ENCODE measurements around the gene PLEKHG2.

DNA sequence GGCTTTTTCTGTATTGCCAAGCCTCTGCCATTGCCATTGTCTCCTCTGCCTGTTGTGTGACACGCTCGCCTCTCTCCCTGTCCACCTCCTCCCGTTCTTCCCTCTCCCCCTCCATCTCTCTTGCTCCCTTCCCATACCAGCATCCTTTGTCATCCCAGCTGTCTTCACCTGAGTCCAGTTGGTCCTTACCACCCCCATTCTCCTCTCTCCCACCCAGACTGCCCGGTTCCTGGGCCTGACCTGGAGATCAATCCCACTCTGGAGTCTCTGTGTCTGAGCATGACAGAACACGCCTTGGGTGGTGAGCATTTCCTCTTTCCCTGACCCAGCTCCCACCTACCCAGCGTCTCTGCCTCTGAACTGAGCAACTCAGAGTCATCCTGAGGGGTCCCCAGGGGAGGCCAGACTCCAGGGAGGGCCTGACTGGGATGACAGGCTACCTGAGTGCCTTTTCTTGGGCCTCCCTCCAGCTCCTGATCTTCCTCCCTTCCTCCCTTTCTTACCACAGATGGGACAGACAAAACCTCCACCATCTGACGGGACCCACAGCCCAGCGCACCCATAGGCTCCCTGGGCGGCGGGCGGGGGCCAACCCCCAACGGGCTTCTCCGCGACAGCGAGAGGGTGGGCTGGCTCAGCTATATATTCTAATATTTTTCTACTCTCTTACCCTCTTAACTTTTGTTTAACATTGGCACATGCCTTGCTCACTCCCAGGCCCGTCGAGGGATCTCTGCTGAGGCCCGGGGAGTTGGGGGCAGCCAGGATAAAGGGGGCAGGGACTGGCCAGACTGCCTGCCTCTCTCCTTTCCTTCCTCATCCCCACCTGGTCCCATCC lies 29.3 kb upstream of the PLEKHG2 start:
- TF ChIP-seq, protein P1, sequence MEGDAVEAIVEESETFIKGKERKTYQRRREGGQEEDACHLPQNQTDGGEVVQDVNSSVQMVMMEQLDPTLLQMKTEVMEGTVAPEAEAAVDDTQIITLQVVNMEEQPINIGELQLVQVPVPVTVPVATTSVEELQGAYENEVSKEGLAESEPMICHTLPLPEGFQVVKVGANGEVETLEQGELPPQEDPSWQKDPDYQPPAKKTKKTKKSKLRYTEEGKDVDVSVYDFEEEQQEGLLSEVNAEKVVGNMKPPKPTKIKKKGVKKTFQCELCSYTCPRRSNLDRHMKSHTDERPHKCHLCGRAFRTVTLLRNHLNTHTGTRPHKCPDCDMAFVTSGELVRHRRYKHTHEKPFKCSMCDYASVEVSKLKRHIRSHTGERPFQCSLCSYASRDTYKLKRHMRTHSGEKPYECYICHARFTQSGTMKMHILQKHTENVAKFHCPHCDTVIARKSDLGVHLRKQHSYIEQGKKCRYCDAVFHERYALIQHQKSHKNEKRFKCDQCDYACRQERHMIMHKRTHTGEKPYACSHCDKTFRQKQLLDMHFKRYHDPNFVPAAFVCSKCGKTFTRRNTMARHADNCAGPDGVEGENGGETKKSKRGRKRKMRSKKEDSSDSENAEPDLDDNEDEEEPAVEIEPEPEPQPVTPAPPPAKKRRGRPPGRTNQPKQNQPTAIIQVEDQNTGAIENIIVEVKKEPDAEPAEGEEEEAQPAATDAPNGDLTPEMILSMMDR (IDR thresholded peaks at IDR 0.05; ENCODE audit: poor library complexity): no peak
- no peak for TF ChIP-seq EZH2 (IDR thresholded peaks at IDR 0.05; ENCODE audit: borderline replicate concordance)
- no peak for TF ChIP-seq EZH2phosphoT487 (IDR thresholded peaks at IDR 0.05; ENCODE audit: low read depth, severe bottlenecking, unreplicated experiment)
